ENCODE results near the gene ARSI.

ARSI gene

DNA sequence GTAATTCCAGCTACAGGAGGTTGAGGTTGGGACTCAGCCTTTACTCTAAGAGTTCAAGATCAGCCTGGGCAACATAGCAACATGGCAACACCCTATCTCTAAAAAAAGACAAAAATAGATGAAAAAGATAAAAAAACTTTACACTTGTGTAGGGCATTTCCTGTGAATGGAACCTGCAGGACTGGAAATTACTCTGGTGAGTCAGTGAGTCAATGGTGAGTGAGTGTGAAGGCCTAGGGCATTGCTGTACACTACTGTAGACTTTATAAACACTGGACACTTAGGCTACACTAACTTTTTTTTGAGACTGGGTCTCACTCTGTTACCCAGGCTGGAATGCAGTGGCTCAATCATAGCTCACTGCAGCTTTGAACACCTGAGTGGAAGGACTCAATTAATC lies 19.5 kb upstream of the ARSI start:
- DNase-seq (ENCODE audit: low read depth) = no peak
- TF ChIP-seq, protein P1, sequence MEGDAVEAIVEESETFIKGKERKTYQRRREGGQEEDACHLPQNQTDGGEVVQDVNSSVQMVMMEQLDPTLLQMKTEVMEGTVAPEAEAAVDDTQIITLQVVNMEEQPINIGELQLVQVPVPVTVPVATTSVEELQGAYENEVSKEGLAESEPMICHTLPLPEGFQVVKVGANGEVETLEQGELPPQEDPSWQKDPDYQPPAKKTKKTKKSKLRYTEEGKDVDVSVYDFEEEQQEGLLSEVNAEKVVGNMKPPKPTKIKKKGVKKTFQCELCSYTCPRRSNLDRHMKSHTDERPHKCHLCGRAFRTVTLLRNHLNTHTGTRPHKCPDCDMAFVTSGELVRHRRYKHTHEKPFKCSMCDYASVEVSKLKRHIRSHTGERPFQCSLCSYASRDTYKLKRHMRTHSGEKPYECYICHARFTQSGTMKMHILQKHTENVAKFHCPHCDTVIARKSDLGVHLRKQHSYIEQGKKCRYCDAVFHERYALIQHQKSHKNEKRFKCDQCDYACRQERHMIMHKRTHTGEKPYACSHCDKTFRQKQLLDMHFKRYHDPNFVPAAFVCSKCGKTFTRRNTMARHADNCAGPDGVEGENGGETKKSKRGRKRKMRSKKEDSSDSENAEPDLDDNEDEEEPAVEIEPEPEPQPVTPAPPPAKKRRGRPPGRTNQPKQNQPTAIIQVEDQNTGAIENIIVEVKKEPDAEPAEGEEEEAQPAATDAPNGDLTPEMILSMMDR (IDR thresholded peaks at IDR 0.05; ENCODE audit: control insufficient read depth, insufficient read depth, low read depth, low read length, missing control alignments) = no peak
- H3K4me3 ChIP-seq (ENCODE audit: control insufficient read depth, low read depth, low read length) = no peak overlapping the region

DNA sequence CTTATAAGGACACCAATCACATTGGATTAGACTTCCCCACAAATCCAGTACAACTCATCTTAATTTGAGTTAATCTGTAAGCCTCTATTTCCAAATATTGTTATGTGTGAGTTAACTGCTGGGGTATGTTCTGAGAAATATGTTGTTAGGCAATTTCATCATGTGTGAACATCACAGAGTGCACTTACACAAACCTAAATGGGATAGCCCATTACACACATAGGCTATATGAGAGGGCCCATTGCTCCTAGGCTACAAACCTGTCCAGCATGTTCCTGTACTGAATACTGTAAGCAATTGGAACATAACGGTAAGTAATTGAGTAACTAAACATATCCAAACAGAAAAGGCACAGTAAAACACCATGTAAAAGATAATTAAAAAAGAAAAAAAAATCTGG lies 19.1 kb upstream of the ARSI start:
- H3K4me3 ChIP-seq (ENCODE audit: control insufficient read depth, low read depth, low read length) = no peak overlapping the region
- TF ChIP-seq, protein P1 (IDR thresholded peaks at IDR 0.05; ENCODE audit: control insufficient read depth, insufficient read depth, low read depth, low read length, missing control alignments) = no peak
- DNase-seq (ENCODE audit: low read depth) = no peak

DNA sequence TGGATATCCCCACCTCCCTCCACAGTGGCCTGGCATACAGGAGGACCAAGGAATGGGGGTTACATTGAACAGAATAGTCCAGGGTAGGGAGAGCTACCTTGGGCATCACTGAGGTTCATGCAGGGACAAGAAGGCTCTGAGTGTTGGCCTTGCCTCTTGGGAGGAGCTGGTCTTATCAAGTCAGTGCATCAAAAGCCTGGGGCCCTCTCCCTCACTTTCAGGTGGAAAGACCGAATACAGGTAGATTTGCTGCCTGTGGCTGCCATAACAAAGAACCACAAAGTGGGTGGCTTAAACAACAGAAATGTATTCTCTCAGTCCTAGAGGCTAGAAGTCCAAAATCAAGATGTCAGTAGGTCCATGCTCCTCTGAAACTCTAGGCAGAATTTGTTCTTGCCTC lies 18.5 kb upstream of the ARSI start:
- no peak overlapping the region for H3K4me3 ChIP-seq (ENCODE audit: control insufficient read depth, low read depth, low read length)
- TF ChIP-seq, protein P1 (IDR thresholded peaks at IDR 0.05; ENCODE audit: control insufficient read depth, insufficient read depth, low read depth, low read length, missing control alignments) = no peak
- no peak for DNase-seq (ENCODE audit: low read depth)

DNA sequence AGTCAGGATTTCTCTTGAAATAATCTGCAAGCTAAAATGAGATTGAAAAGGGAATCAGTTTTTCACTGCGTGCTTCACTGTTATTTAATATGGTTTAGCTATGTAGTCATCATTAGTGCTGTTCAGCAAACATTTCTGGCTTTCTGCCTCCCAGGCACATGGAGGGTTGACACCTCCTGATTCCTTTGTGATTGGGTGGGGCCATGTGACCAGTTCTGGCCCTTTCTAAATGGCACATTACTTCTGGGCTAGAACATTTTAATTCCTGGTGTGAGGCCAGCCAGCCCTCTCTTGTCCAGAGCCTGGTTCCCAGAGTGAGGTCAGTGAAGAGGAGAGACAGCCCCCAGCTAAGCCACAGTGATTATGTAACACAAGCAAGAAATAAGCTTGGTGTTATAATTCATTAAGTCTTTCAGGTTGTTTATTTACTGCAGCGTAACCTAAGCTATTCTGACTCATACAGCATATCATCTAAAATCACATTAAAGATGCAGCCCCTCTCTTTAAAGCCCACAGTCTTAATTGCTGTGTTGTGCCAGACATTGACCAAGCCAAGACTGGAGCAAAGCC lies 17.4 kb upstream of the ARSI start:
- TF ChIP-seq, protein P1 (IDR thresholded peaks at IDR 0.05; ENCODE audit: control insufficient read depth, insufficient read depth, low read depth, low read length, missing control alignments) = no peak
- peak; percentile 34 for DNase-seq (ENCODE audit: low read depth)
- H3K4me3 ChIP-seq (ENCODE audit: control insufficient read depth, low read depth, low read length) = no peak overlapping the region

DNA sequence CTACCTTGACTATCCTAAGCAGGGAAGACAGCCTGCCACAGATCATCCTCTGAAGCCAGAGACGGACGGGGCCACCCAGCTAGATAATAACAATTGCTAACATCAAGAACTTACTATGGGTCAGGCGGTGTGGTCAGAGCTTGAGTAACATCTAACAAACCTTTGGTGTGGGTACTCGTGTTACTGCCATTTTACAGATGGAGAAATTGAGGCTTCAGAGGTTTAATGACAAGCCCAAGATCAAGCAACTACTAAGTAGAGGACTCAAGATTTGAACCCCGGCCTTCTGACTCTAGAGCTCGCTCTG lies 16.7 kb upstream of the ARSI start:
- TF ChIP-seq, protein P1 (IDR thresholded peaks at IDR 0.05; ENCODE audit: control insufficient read depth, insufficient read depth, low read depth, low read length, missing control alignments) = no peak
- DNase-seq (ENCODE audit: low read depth) = no peak
- no peak overlapping the region for H3K4me3 ChIP-seq (ENCODE audit: control insufficient read depth, low read depth, low read length)

DNA sequence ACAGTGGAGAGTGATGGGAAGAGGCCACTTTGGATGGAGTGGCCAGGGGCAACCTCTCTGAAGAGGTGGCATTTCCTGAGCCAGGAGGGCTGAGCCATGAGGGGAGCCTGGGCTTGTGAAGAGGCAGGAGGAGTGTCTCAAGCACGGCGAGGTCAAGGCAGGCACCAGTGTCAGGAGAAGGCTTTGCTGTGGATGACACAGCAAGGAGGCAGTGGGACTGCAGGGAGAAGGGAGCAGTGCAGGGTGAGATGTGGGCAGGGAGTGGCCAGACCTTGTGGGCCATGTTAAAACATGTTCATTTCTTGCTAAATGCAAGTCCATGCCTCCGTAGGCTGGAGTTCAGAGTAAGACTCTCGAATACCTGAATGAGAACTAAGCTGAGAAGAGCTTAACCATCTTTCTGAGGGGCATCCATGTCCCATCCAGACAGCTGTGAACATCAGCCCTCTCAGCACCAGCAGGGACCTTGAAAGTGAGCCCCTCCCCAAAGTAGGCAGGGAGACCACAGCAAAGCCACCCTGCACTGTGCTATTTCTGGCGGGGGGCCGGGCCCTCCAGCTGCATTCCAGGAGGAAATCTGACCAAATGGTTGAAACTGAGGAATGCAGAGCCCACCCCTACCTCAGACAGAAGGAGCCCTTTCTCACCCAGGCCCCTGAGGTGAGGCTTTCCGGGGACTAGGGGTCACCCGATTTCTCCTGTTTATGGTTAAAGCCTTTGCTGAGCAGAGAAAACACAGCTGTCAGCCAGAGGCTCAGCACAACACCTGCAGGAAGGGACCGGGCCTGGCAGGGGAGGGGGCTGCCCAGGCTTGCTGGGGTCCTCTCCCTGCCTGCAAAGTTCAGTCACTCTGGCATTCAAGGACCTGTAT lies 16.1 kb upstream of the ARSI start:
- TF ChIP-seq, protein P1 (IDR thresholded peaks at IDR 0.05; ENCODE audit: control insufficient read depth, insufficient read depth, low read depth, low read length, missing control alignments) = no peak
- no peak overlapping the region for H3K4me3 ChIP-seq (ENCODE audit: control insufficient read depth, low read depth, low read length)
- DNase-seq (ENCODE audit: low read depth) = no peak

Data from AG09309 (cell line).